HG02884 (cell line): ENCODE results near the gene FUNDC1.

Experiments used
- ATAC-seq: cut with Tn5 transposase; IDR thresholded peaks from one replicate; pipeline ENCODE4 v1.9.1; 2021; ENCODE audit warnings: mild to moderate bottlenecking, moderate library complexity; ENCODE audit not compliant: unreplicated experiment

The FUNDC1 gene

DNA sequence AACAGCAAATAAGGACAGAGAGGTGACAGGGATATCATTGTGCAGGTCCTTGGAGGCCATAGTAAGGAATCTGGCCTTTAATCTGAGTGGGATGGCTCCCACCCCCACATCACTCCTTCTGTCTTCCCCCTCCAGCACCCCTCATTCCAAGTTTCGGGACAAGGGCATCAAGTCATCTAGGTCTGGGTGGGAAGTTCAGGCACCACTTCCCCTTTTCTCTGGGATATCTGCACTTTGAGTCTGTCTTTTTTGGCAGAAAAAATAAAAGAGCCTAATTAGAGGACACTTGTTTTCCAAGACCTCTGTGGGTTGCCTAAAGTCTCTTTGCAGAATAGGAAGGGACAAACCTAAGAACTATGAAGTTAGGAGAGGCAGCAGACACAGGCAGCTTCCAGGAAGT is 60.1 kb downstream of the FUNDC1 start:
- no peak for ATAC-seq

DNA sequence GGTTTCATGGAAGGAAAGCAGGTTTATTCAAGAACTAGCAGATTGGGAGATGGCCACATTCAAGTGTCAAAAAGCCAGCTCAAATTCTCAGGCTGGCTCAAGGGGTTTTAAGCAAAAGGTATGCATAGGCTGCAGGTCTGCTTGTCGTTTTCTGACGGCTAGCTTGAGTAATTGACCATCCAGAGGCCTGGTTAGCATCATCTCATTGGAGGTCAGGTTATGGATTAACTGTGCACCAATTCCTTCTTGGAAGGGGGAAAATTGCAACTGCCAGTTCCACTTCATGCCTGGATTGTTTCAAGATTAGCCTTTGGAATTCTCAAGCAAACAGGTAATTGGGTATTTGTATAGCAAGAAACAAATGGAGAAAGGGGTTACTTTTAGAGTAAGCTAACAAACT is 62.1 kb downstream of the FUNDC1 start:
- ATAC-seq, result no peak

DNA sequence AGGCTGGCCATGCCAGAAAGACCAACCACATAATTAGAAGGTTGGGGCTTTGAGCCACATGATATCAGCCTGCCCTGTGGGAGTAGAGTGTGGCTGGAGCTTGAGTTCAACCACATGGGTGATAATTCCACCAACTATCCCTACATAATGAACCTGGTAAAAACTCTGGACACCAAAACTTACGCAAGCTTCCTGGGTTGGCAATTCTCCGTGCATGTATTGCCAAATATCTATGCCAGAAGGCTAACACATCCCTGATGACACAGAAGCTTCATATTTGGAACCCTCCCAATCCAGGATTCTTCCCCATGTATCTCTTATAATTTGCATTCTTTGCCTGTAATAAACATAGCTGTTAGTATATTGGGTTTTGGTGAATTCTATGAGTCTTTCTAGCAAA is 68.2 kb downstream of the FUNDC1 start:
- ATAC-seq, result no peak
